ENCODE measurements around the gene EIF5AL1.

Gene EIF5AL1

GRCh38 chr10:79483299-79483698 is 29.0 kb upstream of the EIF5AL1 start:
- DNase-seq (ENCODE audit: low read depth in 1 of 2, low spot score in 1 of 2) = no peak
- TF ChIP-seq SPI1 (IDR thresholded peaks at IDR 0.05; ENCODE audit: borderline replicate concordance, low read depth) (no peak), GABPA (IDR thresholded peaks at IDR 0.05; ENCODE audit: low read depth) (no peak), CTCF (IDR thresholded peaks at IDR 0.05; ENCODE audit: insufficient read depth, low read length) (no peak), POLR2AphosphoS5 (IDR thresholded peaks at IDR 0.05; ENCODE audit: low read depth) (no peak)
- TF ChIP-seq, protein P1, sequence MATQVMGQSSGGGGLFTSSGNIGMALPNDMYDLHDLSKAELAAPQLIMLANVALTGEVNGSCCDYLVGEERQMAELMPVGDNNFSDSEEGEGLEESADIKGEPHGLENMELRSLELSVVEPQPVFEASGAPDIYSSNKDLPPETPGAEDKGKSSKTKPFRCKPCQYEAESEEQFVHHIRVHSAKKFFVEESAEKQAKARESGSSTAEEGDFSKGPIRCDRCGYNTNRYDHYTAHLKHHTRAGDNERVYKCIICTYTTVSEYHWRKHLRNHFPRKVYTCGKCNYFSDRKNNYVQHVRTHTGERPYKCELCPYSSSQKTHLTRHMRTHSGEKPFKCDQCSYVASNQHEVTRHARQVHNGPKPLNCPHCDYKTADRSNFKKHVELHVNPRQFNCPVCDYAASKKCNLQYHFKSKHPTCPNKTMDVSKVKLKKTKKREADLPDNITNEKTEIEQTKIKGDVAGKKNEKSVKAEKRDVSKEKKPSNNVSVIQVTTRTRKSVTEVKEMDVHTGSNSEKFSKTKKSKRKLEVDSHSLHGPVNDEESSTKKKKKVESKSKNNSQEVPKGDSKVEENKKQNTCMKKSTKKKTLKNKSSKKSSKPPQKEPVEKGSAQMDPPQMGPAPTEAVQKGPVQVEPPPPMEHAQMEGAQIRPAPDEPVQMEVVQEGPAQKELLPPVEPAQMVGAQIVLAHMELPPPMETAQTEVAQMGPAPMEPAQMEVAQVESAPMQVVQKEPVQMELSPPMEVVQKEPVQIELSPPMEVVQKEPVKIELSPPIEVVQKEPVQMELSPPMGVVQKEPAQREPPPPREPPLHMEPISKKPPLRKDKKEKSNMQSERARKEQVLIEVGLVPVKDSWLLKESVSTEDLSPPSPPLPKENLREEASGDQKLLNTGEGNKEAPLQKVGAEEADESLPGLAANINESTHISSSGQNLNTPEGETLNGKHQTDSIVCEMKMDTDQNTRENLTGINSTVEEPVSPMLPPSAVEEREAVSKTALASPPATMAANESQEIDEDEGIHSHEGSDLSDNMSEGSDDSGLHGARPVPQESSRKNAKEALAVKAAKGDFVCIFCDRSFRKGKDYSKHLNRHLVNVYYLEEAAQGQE (IDR thresholded peaks at IDR 0.05; ENCODE audit: insufficient replicate concordance, low read depth) = no peak
- no peak overlapping the region for H3K4me3 ChIP-seq (replicated peaks; ENCODE audit: insufficient read depth, low read length)

GRCh38 chr10:79483948-79484347 is 28.4 kb upstream of the EIF5AL1 start:
- H3K27me3 ChIP-seq (ENCODE audit: insufficient read depth, poor library complexity, severe bottlenecking) = no peaks in the 10 kb centered on the region
- TF ChIP-seq GABPA (IDR thresholded peaks at IDR 0.05; ENCODE audit: low read depth) = no peak
- TF ChIP-seq, protein P1 (IDR thresholded peaks at IDR 0.05; ENCODE audit: insufficient replicate concordance, low read depth) = no peak
- no peak for TF ChIP-seq POLR2AphosphoS5 (IDR thresholded peaks at IDR 0.05; ENCODE audit: low read depth)
- no peak for TF ChIP-seq CTCF (IDR thresholded peaks at IDR 0.05; ENCODE audit: insufficient read depth, low read length)
- no peak for TF ChIP-seq SPI1 (IDR thresholded peaks at IDR 0.05; ENCODE audit: borderline replicate concordance, low read depth)
- no peak for DNase-seq (ENCODE audit: low read depth in 1 of 2, low spot score in 1 of 2)
- H3K4me3 ChIP-seq (replicated peaks; ENCODE audit: insufficient read depth, low read length) = no peak overlapping the region
- H3K27ac ChIP-seq (replicated peaks) = no peak overlapping the region

More at GRCh38 chr10:79483299-79483698, 29.0 kb upstream of the EIF5AL1 start:
- Histone ChIP-seq H3K27me3 (ENCODE audit: insufficient read depth, poor library complexity, severe bottlenecking) (no peaks in the 10 kb centered on the region), H3K27ac (replicated peaks) (no peak overlapping the region)

DNA sequence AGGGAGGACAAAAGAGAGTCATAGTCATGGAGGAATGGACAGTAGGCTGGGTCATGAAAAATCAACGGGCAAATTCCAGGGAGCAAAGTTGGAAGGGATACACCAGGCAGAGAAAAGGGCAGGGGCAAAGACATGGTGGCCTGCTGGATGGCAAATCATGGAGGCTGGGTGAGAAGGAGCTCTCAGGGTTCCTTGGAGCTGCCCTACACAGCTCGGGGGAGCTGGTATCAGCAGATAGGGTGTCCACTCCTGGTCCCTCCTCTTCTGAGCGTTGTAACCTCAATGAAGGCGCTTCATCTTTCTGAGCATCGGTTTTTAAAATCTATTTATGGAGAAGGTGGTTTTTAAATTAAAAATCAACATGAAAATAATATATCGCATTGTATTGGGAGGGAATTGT is 27.9 kb upstream of the EIF5AL1 start:
- Histone ChIP-seq H3K27me3 (ENCODE audit: insufficient read depth, poor library complexity, severe bottlenecking) (no peaks in the 10 kb centered on the region), H3K27ac (replicated peaks) (no peak overlapping the region), H3K4me3 (replicated peaks; ENCODE audit: insufficient read depth, low read length) (no peak overlapping the region)
- DNase-seq (ENCODE audit: low read depth in 1 of 2, low spot score in 1 of 2) = no peak
- TF ChIP-seq, protein P1 (IDR thresholded peaks at IDR 0.05; ENCODE audit: insufficient replicate concordance, low read depth) = no peak
- no peak for TF ChIP-seq GABPA (IDR thresholded peaks at IDR 0.05; ENCODE audit: low read depth)
- TF ChIP-seq SPI1 (IDR thresholded peaks at IDR 0.05; ENCODE audit: borderline replicate concordance, low read depth) = no peak
- TF ChIP-seq POLR2AphosphoS5 (IDR thresholded peaks at IDR 0.05; ENCODE audit: low read depth) = no peak
- TF ChIP-seq CTCF (IDR thresholded peaks at IDR 0.05; ENCODE audit: insufficient read depth, low read length) = no peak

Data from HL-60 (cell line).